Subcutaneous adipose tissue (tissue), 4 donors: Measurements from ENCODE around the gene HBP1. TPM values are rescaled to one million over a fixed set of nuclear protein-coding genes. Genes with fewer than 3 reads are reported as not detected.

ENCODE experiments used
- CTCF ChIP-seq: fragments of 450-650 bp; IDR thresholded peaks from one replicate; pipeline ENCODE4 v1.5.1; 2016; ENCODE audit warnings: low read depth, mild to moderate bottlenecking, control low read depth, antibody characterized with exemption, moderate library complexity
- total RNA-seq, 4 donors: library from RNA; depleted of rRNA; stranded (reverse); fragments of >200 nt; gene quantifications; one replicate each; pipeline ENCODE4 v1.1.0, GENCODE V29; 2016

Gene HBP1
- total RNA-seq, 4 donors from 2014 or later = 117 to 221 (median 181) TPM

DNA sequence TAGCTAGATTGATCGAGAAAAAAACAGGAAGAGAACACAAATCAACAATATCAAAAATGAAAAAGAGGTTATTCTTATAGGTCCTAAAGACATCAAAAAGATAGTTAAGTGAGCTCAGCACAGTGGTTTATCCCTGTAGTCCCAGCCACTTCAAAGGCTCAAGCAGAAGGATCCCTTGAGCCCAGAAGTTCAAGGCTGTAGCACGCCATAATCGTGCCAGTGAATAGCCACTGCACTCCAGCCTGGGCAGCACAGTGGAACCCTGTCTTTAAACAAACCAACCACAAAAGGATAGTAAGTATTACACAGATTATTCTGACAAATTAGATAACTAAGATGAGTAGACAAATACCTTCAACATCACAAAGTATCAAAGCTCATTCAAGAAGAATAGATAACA lies 83.2 kb downstream of the HBP1 start:
- TF ChIP-seq CTCF = no peak

Other genes starting within 250 kb of the HBP1 start
- gene PRKAR2B, start 124.3 kb upstream of the HBP1 start, total RNA-seq = 100 to 1,000 TPM; 224 to 678 (median 404) TPM